Brain microvascular endothelial cell (primary cell): ENCODE data around the gene S100A14.
A peak's percentile ranks its signal among the peaks of the same experiment; 100 is the strongest.

Experiments used
- DNase-seq: peaks from one replicate; pipeline ENCODE4 v3.0.0-alpha.2; 2020
- H3K27ac ChIP-seq: fragments of 250-450 bp; sonication (Bioruptor Pico); 2 replicates; pipeline ENCODE4 v1.5.1; 2020; ENCODE audit warnings: mild to moderate bottlenecking, moderate library complexity
- H3K27me3 ChIP-seq: fragments of 250-450 bp; sonication (Bioruptor Pico); replicated peaks from 2 replicates; pipeline ENCODE4 v1.5.1; 2020; ENCODE audit warnings: mild to moderate bottlenecking
- H3K36me3 ChIP-seq: fragments of 250-450 bp; sonication (Bioruptor Pico); replicated peaks from 2 replicates; pipeline ENCODE4 v1.5.1; 2020; ENCODE audit warnings: mild to moderate bottlenecking
- H3K4me3 ChIP-seq: 2 replicates; pipeline ENCODE4 v1.5.1; 2011; ENCODE audit warnings: low read depth, mild to moderate bottlenecking, control low read depth, low read length, moderate library complexity
- in situ Hi-C: cut with HindIII; loops from 2 replicates; pipeline ENCODE4 v1.10.0; 2017; ENCODE audit warnings: low sequenced_read_pairs, low pct_ligation_motif_present
- TF ChIP-seq, protein P1 (sequence below): IDR thresholded peaks from 2 replicates; pipeline ENCODE4 v1.5.1; 2011; ENCODE audit warnings: low read depth, mild to moderate bottlenecking, moderate library complexity, low read length, control low read depth, inconsistent platforms; ENCODE audit errors: missing control alignments

S100A14 gene

GRCh38 chr1:153609585-153609907 is 6.6 kb downstream of the S100A14 start:
- H3K27me3 ChIP-seq = no peaks in the 10 kb centered on the region
- H3K36me3 ChIP-seq = peaks cover 9% of the 10 kb centered on the region
- TF ChIP-seq, protein P1, sequence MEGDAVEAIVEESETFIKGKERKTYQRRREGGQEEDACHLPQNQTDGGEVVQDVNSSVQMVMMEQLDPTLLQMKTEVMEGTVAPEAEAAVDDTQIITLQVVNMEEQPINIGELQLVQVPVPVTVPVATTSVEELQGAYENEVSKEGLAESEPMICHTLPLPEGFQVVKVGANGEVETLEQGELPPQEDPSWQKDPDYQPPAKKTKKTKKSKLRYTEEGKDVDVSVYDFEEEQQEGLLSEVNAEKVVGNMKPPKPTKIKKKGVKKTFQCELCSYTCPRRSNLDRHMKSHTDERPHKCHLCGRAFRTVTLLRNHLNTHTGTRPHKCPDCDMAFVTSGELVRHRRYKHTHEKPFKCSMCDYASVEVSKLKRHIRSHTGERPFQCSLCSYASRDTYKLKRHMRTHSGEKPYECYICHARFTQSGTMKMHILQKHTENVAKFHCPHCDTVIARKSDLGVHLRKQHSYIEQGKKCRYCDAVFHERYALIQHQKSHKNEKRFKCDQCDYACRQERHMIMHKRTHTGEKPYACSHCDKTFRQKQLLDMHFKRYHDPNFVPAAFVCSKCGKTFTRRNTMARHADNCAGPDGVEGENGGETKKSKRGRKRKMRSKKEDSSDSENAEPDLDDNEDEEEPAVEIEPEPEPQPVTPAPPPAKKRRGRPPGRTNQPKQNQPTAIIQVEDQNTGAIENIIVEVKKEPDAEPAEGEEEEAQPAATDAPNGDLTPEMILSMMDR = no peak
- DNase-seq = no peak
- peak overlapping the region; percentile 78 for H3K27ac ChIP-seq
- in situ Hi-C loops = no loop called here
- H3K4me3 ChIP-seq = peak overlapping the region; percentile 56

DNA sequence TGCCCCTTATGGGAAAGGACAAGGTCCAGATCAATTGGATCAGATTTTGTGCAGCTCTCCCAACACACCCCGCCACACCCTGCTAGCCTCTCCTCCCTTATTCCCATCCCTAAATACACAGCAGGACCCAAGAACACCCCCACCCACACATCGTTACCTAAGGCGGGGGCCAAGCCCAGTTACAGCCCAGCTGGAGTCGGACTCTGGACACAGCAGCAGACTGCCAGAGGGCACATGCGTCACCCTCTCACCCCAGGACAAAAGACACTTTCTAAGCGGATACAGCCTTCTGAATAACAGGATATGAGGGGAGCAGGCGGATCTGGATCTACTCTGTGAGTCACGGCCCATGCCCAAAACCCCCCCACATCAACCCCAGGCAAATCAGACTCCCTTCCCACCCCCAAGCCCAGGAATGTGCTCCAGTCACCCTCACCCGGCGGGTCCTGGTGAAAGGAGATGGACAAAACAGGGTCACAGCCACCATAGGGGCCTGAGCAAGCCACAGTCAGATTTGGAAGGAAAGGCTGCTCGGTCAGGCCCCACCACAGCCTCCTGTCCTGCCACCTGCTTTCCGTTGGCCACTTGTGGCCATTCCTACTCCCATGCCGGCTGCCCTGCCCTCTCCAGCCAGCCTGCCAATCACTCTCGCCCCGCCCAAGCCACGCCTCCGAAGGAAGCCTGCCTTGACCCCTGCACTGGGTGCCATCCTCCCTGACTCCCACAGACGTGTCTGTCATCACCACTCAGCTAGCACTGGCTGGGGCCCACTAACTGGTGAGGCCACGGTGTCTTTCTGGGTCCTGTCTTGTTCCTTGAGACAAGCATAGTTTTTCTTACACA is 7.2 kb downstream of the S100A14 start:
- no peaks in the 10 kb centered on the region for H3K27me3 ChIP-seq
- H3K4me3 ChIP-seq = peak overlapping the region; percentile 56
- in situ Hi-C loops = no loop called here
- TF ChIP-seq, protein P1 = no peak
- peaks cover 9% of the 10 kb centered on the region for H3K36me3 ChIP-seq
- H3K27ac ChIP-seq = peak overlapping the region; percentile 78
- DNase-seq = peak; percentile 92

DNA sequence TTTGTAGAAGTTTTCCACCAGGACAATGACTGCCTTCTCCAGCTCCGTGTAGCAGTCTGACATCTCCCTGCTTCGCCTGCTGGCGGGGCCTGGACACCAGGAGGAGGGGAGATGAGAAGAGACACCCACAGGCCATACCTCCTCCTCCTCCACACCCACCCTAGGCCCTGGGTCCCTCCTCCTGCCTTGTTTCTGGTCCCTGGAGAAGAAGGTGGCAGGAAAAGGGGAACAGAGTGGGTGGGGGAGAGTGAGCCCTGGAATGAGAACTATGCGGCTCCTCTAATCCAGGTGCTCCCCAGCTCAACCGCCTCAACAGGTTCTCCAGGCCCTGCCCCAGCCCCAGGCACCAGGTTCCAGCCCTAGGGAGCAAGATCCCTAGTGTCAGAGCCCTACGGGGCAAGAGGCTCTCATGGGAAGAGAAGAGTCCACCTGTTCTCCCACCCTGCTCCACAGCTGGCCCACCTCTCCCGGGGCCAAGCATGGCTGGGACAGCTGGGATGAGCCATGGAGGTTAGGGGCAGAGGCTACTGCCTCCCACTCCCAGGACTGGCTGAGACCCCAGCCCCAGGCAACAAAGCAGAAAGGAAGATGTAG is 7.9 kb downstream of the S100A14 start:
- TF ChIP-seq, protein P1 = peak; percentile 1
- H3K27ac ChIP-seq = peak overlapping the region; percentile 78
- H3K4me3 ChIP-seq = peak overlapping the region; percentile 56
- DNase-seq = peak; percentile 7
- in situ Hi-C loops = no loop called here
- H3K36me3 ChIP-seq = peaks cover 9% of the 10 kb centered on the region
- no peaks in the 10 kb centered on the region for H3K27me3 ChIP-seq

- Histone ChIP-seq H3K27me3 (no peaks in the 10 kb centered on the region), H3K4me3 (no peak overlapping the region), H3K27ac (no peak overlapping the region), H3K36me3 (peaks cover 9% of the 10 kb centered on the region)
- in situ Hi-C loops = no loop called here
- DNase-seq = no peak
- TF ChIP-seq, protein P1 = no peak
Observed at GRCh38 chr1:153607381-153607780, 8.7 kb downstream of the S100A14 start.

DNA sequence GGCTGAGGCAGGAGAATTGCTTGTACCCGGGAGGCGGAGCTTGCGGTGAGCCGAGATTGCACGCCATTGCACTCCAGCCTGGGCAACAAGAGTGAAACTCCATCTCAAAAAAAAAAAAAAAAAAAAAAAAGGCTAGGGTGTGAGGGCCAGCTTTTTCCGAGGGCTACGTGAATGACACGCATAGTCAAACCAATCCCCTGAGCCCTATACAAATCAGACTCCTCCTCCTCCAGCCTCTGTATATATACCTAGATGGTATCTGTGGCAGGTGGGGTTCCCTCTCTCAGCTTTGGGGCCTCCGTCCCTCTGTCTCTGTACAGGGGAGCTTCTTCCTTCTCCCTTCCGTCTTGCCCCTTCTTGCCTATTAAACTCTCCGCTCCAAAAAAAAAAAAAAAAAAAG is 9.9 kb downstream of the S100A14 start:
- no peak for DNase-seq
- Histone ChIP-seq H3K27me3 (no peaks in the 10 kb centered on the region), H3K27ac (no peak overlapping the region), H3K36me3 (peaks cover 9% of the 10 kb centered on the region), H3K4me3 (no peak overlapping the region)
- in situ Hi-C loops = no loop called here
- TF ChIP-seq, protein P1 = no peak
